Nephron (organoid): ENCODE results near the gene ZNF669.
"Not testable (repeated sequence)": the region's sequence is repeated elsewhere in the genome, so short reads cannot be mapped to it uniquely, and the experiment has no call there.

Experiments
- H3K27ac Mint-ChIP-seq, 3 experiments: 2 replicates each; pipeline ENCODE4 v1.8.0; 2020; ENCODE audit warnings: mixed read lengths in 3 of 3, mild to moderate bottlenecking in 2 of 3, moderate library complexity in 1 of 3
- H3K27me3 Mint-ChIP-seq: 2 replicates; pipeline ENCODE4 v1.8.0; 2021; ENCODE audit warnings: low read depth, mild to moderate bottlenecking, moderate library complexity, mixed read lengths
- H3K36me3 Mint-ChIP-seq: 2 replicates; pipeline ENCODE4 v1.8.0; 2020; ENCODE audit warnings: low read depth, mixed read lengths
- H3K4me1 Mint-ChIP-seq: 2 replicates; pipeline ENCODE4 v1.8.0; 2020; ENCODE audit warnings: mixed read lengths
- H3K4me3 Mint-ChIP-seq, 3 experiments: 2 replicates each; pipeline ENCODE4 v1.8.0; 2020; ENCODE audit warnings: mild to moderate bottlenecking in 3 of 3, mixed read lengths in 3 of 3, moderate library complexity in 2 of 3
- H3K9me3 Mint-ChIP-seq: 2 replicates; pipeline ENCODE4 v1.8.0; 2020; ENCODE audit warnings: mixed read lengths
- CTCF ChIP-seq, 3 experiments: fragments of 200-600 bp; sonication (generic); IDR thresholded peaks; one replicate each; pipeline ENCODE4 v1.5.0; 2021; ENCODE audit warnings: antibody characterized with exemption in 3 of 3; ENCODE audit not compliant: unreplicated experiment in 3 of 3

The ZNF669 gene

GRCh38 chr1:247103859-247104591, at the start of gene ZNF669:
TSS of gene ZNF669 (minus strand) at chr1:247104356. CDS start at chr1:247104199, 157 bp downstream.
- TF ChIP-seq CTCF (IDR thresholded peaks at IDR 0.05; ENCODE audit: unreplicated experiment in 3 of 3): no peak
- Mint-ChIP-seq H3K27ac (peak within 1 kb of the TSS; percentile 57 to 93 (median 83)), H3K4me1 (peaks cover 5% of the 10 kb centered on the region), H3K36me3 (peaks cover 64% of the 10 kb centered on the region), H3K27me3 (no peaks in the 10 kb centered on the region), H3K4me3 (peak within 1 kb of the TSS; percentile 90 to 93 (median 92)), H3K9me3 (peaks cover 31% of the 10 kb centered on the region)

- TF ChIP-seq CTCF (IDR thresholded peaks at IDR 0.05; ENCODE audit: unreplicated experiment in 3 of 3): no peak
- H3K36me3 Mint-ChIP-seq: peaks cover 97% of the 10 kb centered on the region
- no peaks in the 10 kb centered on the region for H3K4me1 Mint-ChIP-seq
- no peaks in the 10 kb centered on the region for H3K27me3 Mint-ChIP-seq
- no peak overlapping the region for H3K27ac Mint-ChIP-seq
- no peak overlapping the region for H3K4me3 Mint-ChIP-seq
- H3K9me3 Mint-ChIP-seq: peaks cover 70% of the 10 kb centered on the region
Measured at GRCh38 chr1:247147781-247148180, 43.6 kb upstream of the ZNF669 start.

GRCh38 chr1:247147120-247147519, 43.0 kb upstream of the ZNF669 start:
- H3K9me3 Mint-ChIP-seq: peaks cover 71% of the 10 kb centered on the region
- H3K4me3 Mint-ChIP-seq, H3K4me1 Mint-ChIP-seq, H3K27me3 Mint-ChIP-seq, H3K27ac Mint-ChIP-seq: not testable (repeated sequence)
- H3K36me3 Mint-ChIP-seq: peaks cover 99% of the 10 kb centered on the region

- TF ChIP-seq CTCF (IDR thresholded peaks at IDR 0.05; ENCODE audit: unreplicated experiment in 3 of 3): no peak
- Mint-ChIP-seq H3K9me3 (peaks cover 70% of the 10 kb centered on the region), H3K27ac (no peak overlapping the region), H3K27me3 (no peaks in the 10 kb centered on the region), H3K36me3 (peaks cover 99% of the 10 kb centered on the region), H3K4me3 (no peak overlapping the region), H3K4me1 (no peaks in the 10 kb centered on the region)
Measured at GRCh38 chr1:247146671-247147070, 42.5 kb upstream of the ZNF669 start.

GRCh38 chr1:247145279-247145678, 41.1 kb upstream of the ZNF669 start:
- no peak for TF ChIP-seq CTCF (IDR thresholded peaks at IDR 0.05; ENCODE audit: unreplicated experiment in 3 of 3)
- no peak overlapping the region for H3K27ac Mint-ChIP-seq
- H3K36me3 Mint-ChIP-seq: peaks cover 99% of the 10 kb centered on the region

GRCh38 chr1:247139557-247139956, 35.4 kb upstream of the ZNF669 start:
- Mint-ChIP-seq H3K36me3 (peaks cover 98% of the 10 kb centered on the region), H3K9me3 (peaks cover 86% of the 10 kb centered on the region)
- H3K27ac Mint-ChIP-seq, H3K4me3 Mint-ChIP-seq, H3K27me3 Mint-ChIP-seq, H3K4me1 Mint-ChIP-seq: not testable (repeated sequence)

More at GRCh38 chr1:247145279-247145678, 41.1 kb upstream of the ZNF669 start:
- H3K4me1 Mint-ChIP-seq: no peaks in the 10 kb centered on the region
- no peak overlapping the region for H3K4me3 Mint-ChIP-seq
- peaks cover 72% of the 10 kb centered on the region for H3K9me3 Mint-ChIP-seq
- no peaks in the 10 kb centered on the region for H3K27me3 Mint-ChIP-seq

- no peak for TF ChIP-seq CTCF (IDR thresholded peaks at IDR 0.05; ENCODE audit: unreplicated experiment in 3 of 3)
- no peak overlapping the region for H3K27ac Mint-ChIP-seq
- peaks cover 48% of the 10 kb centered on the region for H3K9me3 Mint-ChIP-seq
- H3K4me3 Mint-ChIP-seq: no peak overlapping the region
- H3K36me3 Mint-ChIP-seq: peaks cover 70% of the 10 kb centered on the region
- no peaks in the 10 kb centered on the region for H3K27me3 Mint-ChIP-seq
- H3K4me1 Mint-ChIP-seq: peaks cover 7% of the 10 kb centered on the region
Measured at GRCh38 chr1:247131236-247131635, 27.1 kb upstream of the ZNF669 start.

- peaks cover 26% of the 10 kb centered on the region for H3K9me3 Mint-ChIP-seq
- peak overlapping the region; percentile 92 to 95 (median 94) for H3K4me3 Mint-ChIP-seq
- H3K27me3 Mint-ChIP-seq, H3K4me1 Mint-ChIP-seq: not testable (repeated sequence)
- peak overlapping the region; percentile 59 to 89 (median 85) for H3K27ac Mint-ChIP-seq
- H3K36me3 Mint-ChIP-seq: peaks cover 52% of the 10 kb centered on the region
Measured at GRCh38 chr1:247127519-247128282, 23.5 kb upstream of the ZNF669 start.

GRCh38 chr1:247126601-247127000, 22.4 kb upstream of the ZNF669 start:
- H3K4me1 Mint-ChIP-seq, H3K27ac Mint-ChIP-seq, H3K4me3 Mint-ChIP-seq, H3K27me3 Mint-ChIP-seq: not testable (repeated sequence)
- Mint-ChIP-seq H3K36me3 (peaks cover 42% of the 10 kb centered on the region), H3K9me3 (peaks cover 19% of the 10 kb centered on the region)
